HG03280 (cell line): ENCODE results near the gene SRP68.
"Not testable (repeated sequence)": the region's sequence is repeated elsewhere in the genome, so short reads cannot be mapped to it uniquely, and the experiment has no call there.

ENCODE experiments used
- ATAC-seq: cut with Tn5 transposase; IDR thresholded peaks from one replicate; pipeline ENCODE4 v1.9.1; 2021; ENCODE audit warnings: mild to moderate bottlenecking, moderate library complexity; ENCODE audit not compliant: unreplicated experiment

Gene SRP68

GRCh38 chr17:76048711-76049110 lies 23.6 kb downstream of the SRP68 start:
- no peak for ATAC-seq

- ATAC-seq = no peak
These were observed 24.2 kb downstream of the SRP68 start for GRCh38 chr17:76048025-76048605.

- ATAC-seq = no peak
These were observed 26.3 kb downstream of the SRP68 start for GRCh38 chr17:76046064-76046463.

- not testable (repeated sequence) for ATAC-seq
These were observed 27.8 kb downstream of the SRP68 start for GRCh38 chr17:76044475-76045007.

GRCh38 chr17:76042868-76043267 lies 29.4 kb downstream of the SRP68 start:
- not testable (repeated sequence) for ATAC-seq

GRCh38 chr17:76040376-76040775 lies 31.9 kb downstream of the SRP68 start:
- no peak for ATAC-seq

GRCh38 chr17:76039121-76039520 lies 33.2 kb downstream of the SRP68 start:
- no peak for ATAC-seq

- no peak for ATAC-seq
These were observed 34.3 kb downstream of the SRP68 start for GRCh38 chr17:76038050-76038449.

GRCh38 chr17:76036497-76037261 lies 35.6 kb downstream of the SRP68 start:
- no peak for ATAC-seq

- no peak for ATAC-seq
These were observed 37.6 kb downstream of the SRP68 start for GRCh38 chr17:76034428-76035350.

GRCh38 chr17:76033139-76033538 lies 39.2 kb downstream of the SRP68 start:
- no peak for ATAC-seq

GRCh38 chr17:76032780-76033108 lies 39.6 kb downstream of the SRP68 start:
- ATAC-seq = no peak

- no peak for ATAC-seq
These were observed 40.1 kb downstream of the SRP68 start for GRCh38 chr17:76032073-76032779.

GRCh38 chr17:76027159-76027839 lies 45.0 kb downstream of the SRP68 start, which contains the start of gene EVPL:
EVPL (minus strand) TSS chr17:76027306; CDS start chr17:76027198, 108 bp downstream.
- no peak for ATAC-seq

- no peak for ATAC-seq
These were observed 45.6 kb downstream of the SRP68 start for GRCh38 chr17:76026714-76027158.

- no peak for ATAC-seq
These were observed 47.0 kb downstream of the SRP68 start for GRCh38 chr17:76025294-76025693.

GRCh38 chr17:76024353-76024752 lies 48.0 kb downstream of the SRP68 start:
- ATAC-seq = no peak

- no peak for ATAC-seq
These were observed 48.4 kb downstream of the SRP68 start for GRCh38 chr17:76023900-76024237.

- ATAC-seq = no peak
These were observed 49.1 kb downstream of the SRP68 start for GRCh38 chr17:76022973-76023899.
